ENCODE data around the gene ARIH2. TPM values are rescaled to one million over a fixed set of nuclear protein-coding genes. Genes with fewer than 3 reads are reported as not detected.

ARIH2 gene
- total RNA-seq, 1 experiment from 2014 or later = 167 TPM

DNA sequence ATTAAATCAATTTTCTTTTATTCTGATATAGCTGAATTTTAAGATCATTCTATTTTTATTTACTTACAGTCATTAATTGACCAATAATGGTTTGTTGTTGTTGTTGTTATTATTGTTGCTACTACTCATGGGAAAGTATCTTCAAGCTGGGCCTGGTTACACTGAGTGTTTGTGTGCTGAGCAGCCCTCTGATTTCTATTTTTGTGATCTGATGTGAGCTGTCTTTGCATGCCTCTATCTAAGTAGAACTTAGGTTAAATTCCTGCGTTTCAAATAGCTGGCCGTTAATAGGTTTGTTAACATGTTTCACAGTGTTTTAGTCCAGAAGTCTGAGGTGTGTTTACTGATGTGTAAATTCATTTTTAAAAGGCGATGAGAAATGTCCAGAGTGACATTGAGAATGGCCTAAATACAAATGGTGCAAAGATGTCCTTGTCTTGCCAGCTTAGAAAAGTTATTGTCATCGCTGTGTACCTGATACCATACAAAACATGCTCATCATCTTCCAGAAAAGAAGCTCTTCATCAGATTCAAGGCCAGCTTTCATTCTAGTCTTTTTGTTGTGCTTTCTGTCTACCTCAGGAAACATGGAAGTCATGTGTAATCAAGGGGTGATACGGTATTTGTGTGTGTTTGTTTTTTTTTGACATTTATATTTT lies 15.8 kb downstream of the ARIH2 start:
- Mint-ChIP-seq H3K9me3 (ENCODE audit: unreplicated experiment) (peaks cover 6% of the 10 kb centered on the region), H3K27me3 (ENCODE audit: insufficient read depth, unreplicated experiment) (no peaks in the 10 kb centered on the region), H3K36me3 (ENCODE audit: insufficient read depth, unreplicated experiment) (peaks cover 67% of the 10 kb centered on the region), H3K4me1 (ENCODE audit: insufficient read depth, unreplicated experiment) (peaks cover 17% of the 10 kb centered on the region), H3K27ac (ENCODE audit: low read depth, unreplicated experiment) (no peak overlapping the region), H3K4me3 (ENCODE audit: unreplicated experiment) (no peak overlapping the region)
- TF ChIP-seq, protein P1, sequence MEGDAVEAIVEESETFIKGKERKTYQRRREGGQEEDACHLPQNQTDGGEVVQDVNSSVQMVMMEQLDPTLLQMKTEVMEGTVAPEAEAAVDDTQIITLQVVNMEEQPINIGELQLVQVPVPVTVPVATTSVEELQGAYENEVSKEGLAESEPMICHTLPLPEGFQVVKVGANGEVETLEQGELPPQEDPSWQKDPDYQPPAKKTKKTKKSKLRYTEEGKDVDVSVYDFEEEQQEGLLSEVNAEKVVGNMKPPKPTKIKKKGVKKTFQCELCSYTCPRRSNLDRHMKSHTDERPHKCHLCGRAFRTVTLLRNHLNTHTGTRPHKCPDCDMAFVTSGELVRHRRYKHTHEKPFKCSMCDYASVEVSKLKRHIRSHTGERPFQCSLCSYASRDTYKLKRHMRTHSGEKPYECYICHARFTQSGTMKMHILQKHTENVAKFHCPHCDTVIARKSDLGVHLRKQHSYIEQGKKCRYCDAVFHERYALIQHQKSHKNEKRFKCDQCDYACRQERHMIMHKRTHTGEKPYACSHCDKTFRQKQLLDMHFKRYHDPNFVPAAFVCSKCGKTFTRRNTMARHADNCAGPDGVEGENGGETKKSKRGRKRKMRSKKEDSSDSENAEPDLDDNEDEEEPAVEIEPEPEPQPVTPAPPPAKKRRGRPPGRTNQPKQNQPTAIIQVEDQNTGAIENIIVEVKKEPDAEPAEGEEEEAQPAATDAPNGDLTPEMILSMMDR (IDR thresholded peaks at IDR 0.05; ENCODE audit: unreplicated experiment) = no peak
- no TSS peak for BruUV-seq (replicated peaks)
- ChIA-PET CTCF (interaction anchor here (0.9 to 1.1 kb wide), 2 partner anchors 13 to 26 kb away, joined by 3 to 4 read pairs; no protein-coding TSS in a partner anchor), POLR2A (interaction anchor here (0.8 to 1.9 kb wide), 3 partner anchors 15 to 199 kb away, joined by 3 to 5 read pairs (median 3); no protein-coding TSS in a partner anchor)
- no peak for DNase-seq (ENCODE audit: unreplicated experiment)
- intact Hi-C loops (cut with micrococcal nuclease) = no loop called here

DNA sequence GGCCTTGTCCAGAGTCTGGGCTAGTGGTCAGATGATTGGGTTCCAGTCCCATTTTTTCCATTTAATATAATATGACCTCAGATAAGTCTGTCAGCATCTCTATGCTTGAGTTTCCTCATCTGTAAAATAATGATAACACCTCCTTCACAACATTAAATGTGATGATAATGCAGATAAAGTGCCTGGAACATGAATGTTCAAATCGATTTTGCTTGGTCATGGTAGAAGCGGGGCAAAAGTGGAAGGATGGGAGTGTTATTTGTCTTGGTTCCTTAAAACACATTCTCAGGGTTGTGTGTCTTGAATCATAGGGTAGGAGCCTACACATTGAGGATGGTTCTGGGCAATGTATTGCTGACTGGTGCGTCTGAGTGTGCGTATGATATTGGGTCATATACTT lies 16.9 kb downstream of the ARIH2 start:
- intact Hi-C loops (cut with micrococcal nuclease) = no loop called here
- Mint-ChIP-seq H3K27me3 (ENCODE audit: insufficient read depth, unreplicated experiment) (no peaks in the 10 kb centered on the region), H3K36me3 (ENCODE audit: insufficient read depth, unreplicated experiment) (peaks cover 67% of the 10 kb centered on the region), H3K4me1 (ENCODE audit: insufficient read depth, unreplicated experiment) (peaks cover 12% of the 10 kb centered on the region), H3K27ac (ENCODE audit: low read depth, unreplicated experiment) (no peak overlapping the region), H3K9me3 (ENCODE audit: unreplicated experiment) (peaks cover 6% of the 10 kb centered on the region), H3K4me3 (ENCODE audit: unreplicated experiment) (no peak overlapping the region)
- ChIA-PET CTCF (no interaction called here), POLR2A (interaction anchor here (1.0 kb wide), 1 partner anchor 13 kb away, joined by 3 read pairs; no protein-coding TSS in a partner anchor)
- no TSS peak for BruUV-seq (replicated peaks)
- TF ChIP-seq, protein P1 (IDR thresholded peaks at IDR 0.05; ENCODE audit: unreplicated experiment) = no peak
- DNase-seq (ENCODE audit: unreplicated experiment) = no peak

DNA sequence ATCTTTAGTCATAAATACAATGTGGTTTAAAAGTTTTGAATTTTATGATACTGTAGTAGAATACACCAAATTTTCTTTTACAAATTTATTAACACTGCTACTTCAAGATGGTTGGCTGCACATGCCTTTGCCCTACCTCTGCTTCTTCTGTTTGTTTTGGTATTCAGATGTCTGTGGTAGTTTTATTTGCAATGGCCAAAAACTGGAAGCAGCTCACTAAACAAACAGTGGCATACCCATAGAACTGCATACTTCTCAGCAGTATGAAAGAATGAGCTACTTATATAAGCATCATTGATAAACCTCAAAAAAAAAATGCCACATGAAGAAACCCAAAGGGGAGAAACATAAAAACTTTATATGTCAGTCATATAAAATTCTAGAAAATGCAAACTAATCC lies 19.5 kb downstream of the ARIH2 start:
- no peak for DNase-seq (ENCODE audit: unreplicated experiment)
- Mint-ChIP-seq H3K36me3 (ENCODE audit: insufficient read depth, unreplicated experiment) (peaks cover 70% of the 10 kb centered on the region), H3K4me1 (ENCODE audit: insufficient read depth, unreplicated experiment) (peaks cover 4% of the 10 kb centered on the region), H3K4me3 (ENCODE audit: unreplicated experiment) (no peak overlapping the region), H3K27me3 (ENCODE audit: insufficient read depth, unreplicated experiment) (no peaks in the 10 kb centered on the region), H3K27ac (ENCODE audit: low read depth, unreplicated experiment) (no peak overlapping the region), H3K9me3 (ENCODE audit: unreplicated experiment) (no peaks in the 10 kb centered on the region)
- intact Hi-C loops (cut with micrococcal nuclease) = no loop called here
- BruUV-seq (replicated peaks) = no TSS peak
- ChIA-PET POLR2A (interaction anchor here (1.1 to 3.3 kb wide), 4 partner anchors 10 to 84 kb away, joined by 3 to 11 read pairs (median 7); partner anchors contain the start of genes ARIH2 and NDUFAF3), CTCF (interaction anchor here (0.7 to 1.1 kb wide), 2 partner anchors 18 to 44 kb away, joined by 3 to 4 read pairs; no protein-coding TSS in a partner anchor)
- TF ChIP-seq, protein P1 (IDR thresholded peaks at IDR 0.05; ENCODE audit: unreplicated experiment) = no peak

DNA sequence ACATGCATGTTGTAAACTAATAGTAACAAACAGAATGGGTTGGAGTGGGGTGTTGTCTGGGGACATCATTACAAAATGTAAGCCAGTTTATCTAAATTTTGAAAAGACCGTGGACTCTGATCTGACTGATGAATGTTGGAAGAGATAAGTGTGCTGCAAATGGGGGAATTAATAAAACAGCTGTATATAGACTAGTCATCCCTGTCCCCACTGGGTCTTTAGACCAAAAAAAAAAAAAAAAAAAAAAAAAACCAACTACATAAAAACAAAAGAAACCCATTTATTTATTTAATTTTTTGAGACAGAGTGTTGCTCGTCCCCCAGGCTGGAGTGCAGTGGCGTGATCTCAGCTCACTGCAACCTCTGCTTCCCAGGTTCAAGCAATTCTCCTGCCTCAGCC lies 20.0 kb downstream of the ARIH2 start:
- H3K4me3 Mint-ChIP-seq (ENCODE audit: unreplicated experiment) = no peak overlapping the region
- TF ChIP-seq, protein P1 (IDR thresholded peaks at IDR 0.05; ENCODE audit: unreplicated experiment) = no peak
- DNase-seq (ENCODE audit: unreplicated experiment) = no peak
- no peaks in the 10 kb centered on the region for H3K27me3 Mint-ChIP-seq (ENCODE audit: insufficient read depth, unreplicated experiment)
- no peaks in the 10 kb centered on the region for H3K9me3 Mint-ChIP-seq (ENCODE audit: unreplicated experiment)
- ChIA-PET POLR2A (interaction anchor here (0.6 to 3.3 kb wide), 5 partner anchors 11 to 91 kb away, joined by 3 to 11 read pairs (median 4); partner anchors contain the start of genes ARIH2, IMPDH2 and NDUFAF3), CTCF (interaction anchor here (1.1 kb wide), 1 partner anchor 18 kb away, joined by 4 read pairs; no protein-coding TSS in a partner anchor)
- H3K36me3 Mint-ChIP-seq (ENCODE audit: insufficient read depth, unreplicated experiment) = peaks cover 66% of the 10 kb centered on the region
- BruUV-seq (replicated peaks) = no TSS peak
- no peak overlapping the region for H3K27ac Mint-ChIP-seq (ENCODE audit: low read depth, unreplicated experiment)
- intact Hi-C loops (cut with micrococcal nuclease) = no loop called here
- H3K4me1 Mint-ChIP-seq (ENCODE audit: insufficient read depth, unreplicated experiment) = peaks cover 6% of the 10 kb centered on the region
